KMS-11 (cell line): ENCODE measurements around the gene SLC26A2.

Experiments used
- H2AFZ ChIP-seq: fragments of 200-600 bp; sonication (generic); 2 replicates; pipeline ENCODE4 v1.6.1; 2016; ENCODE audit warnings: antibody characterized with exemption, mixed run types, low read depth
- H3K27ac ChIP-seq: fragments of 200-600 bp; sonication (generic); 2 replicates; pipeline ENCODE4 v1.6.1; 2016; ENCODE audit warnings: mild to moderate bottlenecking, mixed run types
- H3K27me3 ChIP-seq: fragments of 200-600 bp; sonication (generic); 2 replicates; pipeline ENCODE4 v1.6.1; 2017; ENCODE audit warnings: mild to moderate bottlenecking, low read depth, mixed run types, moderate library complexity; ENCODE audit not compliant: insufficient read depth
- H3K36me3 ChIP-seq: fragments of 200-600 bp; sonication (generic); 2 replicates; pipeline ENCODE4 v1.6.1; 2017; ENCODE audit warnings: mild to moderate bottlenecking, mixed run types; ENCODE audit not compliant: insufficient read depth
- H3K4me1 ChIP-seq: fragments of 200-600 bp; sonication (generic); 2 replicates; pipeline ENCODE4 v1.6.1; 2016; ENCODE audit warnings: mild to moderate bottlenecking, low read depth, mixed run types; ENCODE audit not compliant: poor library complexity, severe bottlenecking
- H3K4me2 ChIP-seq: fragments of 200-600 bp; sonication (generic); 2 replicates; pipeline ENCODE4 v1.7.0; 2016; ENCODE audit warnings: mild to moderate bottlenecking, mixed run types
- H3K4me3 ChIP-seq: fragments of 200-600 bp; sonication (generic); IDR thresholded peaks from 2 replicates; pipeline ENCODE4 v1.6.1; 2017; ENCODE audit warnings: low read depth, low read length, mixed read lengths; ENCODE audit not compliant: insufficient read depth
- H3K79me2 ChIP-seq: fragments of 200-600 bp; sonication (generic); 2 replicates; pipeline ENCODE4 v1.6.1; 2016; ENCODE audit warnings: low read depth, mixed run types; ENCODE audit not compliant: insufficient read depth
- H3K9ac ChIP-seq: fragments of 200-600 bp; sonication (generic); 2 replicates; pipeline ENCODE4 v1.6.1; 2016; ENCODE audit warnings: mild to moderate bottlenecking, mixed run types
- H4K20me1 ChIP-seq: fragments of 200-600 bp; sonication (generic); 2 replicates; pipeline ENCODE4 v1.6.1; 2016; ENCODE audit warnings: mild to moderate bottlenecking, mixed run types; ENCODE audit not compliant: insufficient read depth
- TF ChIP-seq, protein P1 (sequence below): fragments of 200-600 bp; sonication (generic); conservative IDR thresholded peaks from 2 replicates; pipeline ENCODE4 v1.6.1; 2017; ENCODE audit warnings: low read depth, mild to moderate bottlenecking, antibody characterized with exemption, low read length, moderate library complexity, mixed read lengths

SLC26A2 gene

DNA sequence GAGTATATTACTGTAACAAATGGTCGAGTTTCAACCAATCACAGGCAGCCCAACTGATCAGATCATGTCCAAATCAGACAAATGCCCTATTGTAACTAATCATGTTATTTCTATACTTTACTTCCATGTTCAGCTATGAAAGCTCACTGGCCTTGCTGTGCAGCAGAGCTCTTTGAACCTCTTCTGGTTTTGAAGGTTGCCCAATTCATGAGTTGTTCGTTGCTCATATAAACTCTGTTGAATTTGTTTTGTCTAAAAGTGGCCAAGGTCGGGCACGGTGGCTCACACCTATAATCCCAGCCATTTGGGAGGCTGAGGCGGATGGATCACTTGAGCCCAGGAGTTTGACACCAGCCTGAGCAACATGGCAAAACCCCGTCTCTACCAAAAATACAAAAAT lies 37.6 kb upstream of the SLC26A2 start:
- no peaks in the 10 kb centered on the region for H3K79me2 ChIP-seq
- H4K20me1 ChIP-seq = no peaks in the 10 kb centered on the region
- H3K9ac ChIP-seq = no peak overlapping the region
- TF ChIP-seq, protein P1, sequence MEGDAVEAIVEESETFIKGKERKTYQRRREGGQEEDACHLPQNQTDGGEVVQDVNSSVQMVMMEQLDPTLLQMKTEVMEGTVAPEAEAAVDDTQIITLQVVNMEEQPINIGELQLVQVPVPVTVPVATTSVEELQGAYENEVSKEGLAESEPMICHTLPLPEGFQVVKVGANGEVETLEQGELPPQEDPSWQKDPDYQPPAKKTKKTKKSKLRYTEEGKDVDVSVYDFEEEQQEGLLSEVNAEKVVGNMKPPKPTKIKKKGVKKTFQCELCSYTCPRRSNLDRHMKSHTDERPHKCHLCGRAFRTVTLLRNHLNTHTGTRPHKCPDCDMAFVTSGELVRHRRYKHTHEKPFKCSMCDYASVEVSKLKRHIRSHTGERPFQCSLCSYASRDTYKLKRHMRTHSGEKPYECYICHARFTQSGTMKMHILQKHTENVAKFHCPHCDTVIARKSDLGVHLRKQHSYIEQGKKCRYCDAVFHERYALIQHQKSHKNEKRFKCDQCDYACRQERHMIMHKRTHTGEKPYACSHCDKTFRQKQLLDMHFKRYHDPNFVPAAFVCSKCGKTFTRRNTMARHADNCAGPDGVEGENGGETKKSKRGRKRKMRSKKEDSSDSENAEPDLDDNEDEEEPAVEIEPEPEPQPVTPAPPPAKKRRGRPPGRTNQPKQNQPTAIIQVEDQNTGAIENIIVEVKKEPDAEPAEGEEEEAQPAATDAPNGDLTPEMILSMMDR = no peak
- no peaks in the 10 kb centered on the region for H3K27me3 ChIP-seq
- no peak overlapping the region for H3K4me2 ChIP-seq
- no peak overlapping the region for H3K27ac ChIP-seq
- no peaks in the 10 kb centered on the region for H3K36me3 ChIP-seq
- H2AFZ ChIP-seq = no peak overlapping the region
- no peak overlapping the region for H3K4me3 ChIP-seq
- no peaks in the 10 kb centered on the region for H3K4me1 ChIP-seq

GRCh38 chr5:149924486-149924885 lies 36.1 kb upstream of the SLC26A2 start:
- Histone ChIP-seq H3K4me3 (no peak overlapping the region), H4K20me1 (no peaks in the 10 kb centered on the region), H3K27me3 (no peaks in the 10 kb centered on the region), H3K79me2 (no peaks in the 10 kb centered on the region), H3K9ac (no peak overlapping the region), H3K36me3 (no peaks in the 10 kb centered on the region), H2AFZ (no peak overlapping the region), H3K4me1 (no peaks in the 10 kb centered on the region), H3K4me2 (no peak overlapping the region), H3K27ac (no peak overlapping the region)
- TF ChIP-seq, protein P1 = no peak

- no peak overlapping the region for H2AFZ ChIP-seq
- H3K27ac ChIP-seq = no peak overlapping the region
- no peak overlapping the region for H3K9ac ChIP-seq
- H3K27me3 ChIP-seq = no peaks in the 10 kb centered on the region
- no peak overlapping the region for H3K4me2 ChIP-seq
- H3K79me2 ChIP-seq = no peaks in the 10 kb centered on the region
- H3K4me1 ChIP-seq = no peaks in the 10 kb centered on the region
- TF ChIP-seq, protein P1 = no peak
- H3K36me3 ChIP-seq = no peaks in the 10 kb centered on the region
- H4K20me1 ChIP-seq = no peaks in the 10 kb centered on the region
- no peak overlapping the region for H3K4me3 ChIP-seq
These were observed 30.4 kb upstream of the SLC26A2 start for GRCh38 chr5:149930043-149930748.

- H3K4me1 ChIP-seq = no peaks in the 10 kb centered on the region
- no peak overlapping the region for H2AFZ ChIP-seq
- H3K79me2 ChIP-seq = no peaks in the 10 kb centered on the region
- no peak overlapping the region for H3K4me2 ChIP-seq
- H3K4me3 ChIP-seq = no peak overlapping the region
- no peak overlapping the region for H3K27ac ChIP-seq
- H3K27me3 ChIP-seq = no peaks in the 10 kb centered on the region
- TF ChIP-seq, protein P1 = no peak
- no peaks in the 10 kb centered on the region for H4K20me1 ChIP-seq
- no peak overlapping the region for H3K9ac ChIP-seq
- H3K36me3 ChIP-seq = no peaks in the 10 kb centered on the region
These were observed 29.6 kb upstream of the SLC26A2 start for GRCh38 chr5:149930749-149931574.
